Measurements from ENCODE around the gene MORN1. TPM values are rescaled to one million over a fixed set of nuclear protein-coding genes. Genes with fewer than 3 reads are reported as not detected.

Gene MORN1
- total and polyA plus RNA-seq, 9 of the 15 experiments (the other 6 are each of a cell fraction or from before 2014, with no cell fraction given): 0.24 to 9.3 (median 4.2) TPM

GRCh38 chr1:2413495-2414296, 22.3 kb upstream of the MORN1 start:
- Histone ChIP-seq H2AFZ (ENCODE audit: low read depth, low read length) (peak overlapping the region; percentile 26), H3K79me2 (ENCODE audit: control insufficient read depth, insufficient read depth, low read length) (peaks cover 21% of the 10 kb centered on the region; the same call in 2 of the 3 replicates), H3K9me3 (replicated peaks; ENCODE audit: control insufficient read depth, insufficient read depth, low read depth, low read length) (no peaks in the 10 kb centered on the region), H3K9me1 (ENCODE audit: control insufficient read depth, insufficient read depth, low read length) (no peaks in the 10 kb centered on the region), H3K27ac (ENCODE audit: extremely low read depth, low read depth, low read length) (peak overlapping the region; percentile 85), H3K36me3 (ENCODE audit: control insufficient read depth, insufficient read depth, low read length) (peaks cover 8% of the 10 kb centered on the region; the same call in 2 of the 3 replicates), H3K4me1 (replicated peaks in 1 of 2; ENCODE audit: control insufficient read depth in 2 of 2, insufficient read depth in 2 of 2, low read length in 2 of 2) (peaks cover 15 to 86% of the 10 kb centered on the region in 2 experiments), H3K4me3 (peak overlapping the region; percentile 100), H3K9ac (ENCODE audit: insufficient read depth in 1 of 2, low read depth in 2 of 2, low read length in 2 of 2) (peak overlapping the region; percentile 92 to 96), H3K4me2 (ENCODE audit: insufficient read depth, low read length) (peak overlapping the region; percentile 97), H3K27me3 (ENCODE audit: control insufficient read depth in 2 of 2, insufficient read depth in 2 of 2, low read length in 2 of 2) (peaks cover 5 to 6% of the 10 kb centered on the region in 2 experiments; a peak in 4 of 5 replicates), H4K20me1 (replicated peaks; ENCODE audit: control insufficient read depth, insufficient read depth, low read length) (peaks cover 8% of the 10 kb centered on the region)
- intact Hi-C loops (cut with micrococcal nuclease) (loop anchor here (1.0 to 10.0 kb wide), 6 partner anchors 23 to 1011 kb away; partner anchors contain the start of genes MORN1, RER1 and TTC34), in situ Hi-C loops (cut with MboI) (loop anchor here (5.0 to 10.0 kb wide), 2 partner anchors 124 to 221 kb away; partner anchors contain the start of gene MMEL1)
- ATAC-seq (peak; percentile 2), FAIRE-seq (no peak), DNase-seq (ENCODE audit: extremely low read depth in 1 of 4, low spot score in 3 of 4) (peak in 3 of 4 experiments; percentile 62 to 66 (median 62))
- CTCF ChIA-PET (ENCODE audit: low intra/inter-chr PET ratio): interaction anchor here (0.8 to 4.1 kb wide), 6 partner anchors 134 to 1011 kb away, joined by 3 to 36 read pairs (median 7); partner anchors contain the start of gene TTC34
- WGBS (ENCODE audit: insufficient coverage, low coverage, missing lambda C conversion rate): 31% methylated on average over 23 of the region's 28 CpGs
- no TSS peak for BruUV-seq (replicated peaks)
- POLR2A ChIA-PET: interaction anchor here (0.7 to 1.9 kb wide), 7 partner anchors 10 to 221 kb away, joined by 3 to 7 read pairs (median 3); partner anchors contain the start of gene TNFRSF14
- TF ChIP-seq KDM5B (IDR thresholded peaks at IDR 0.05; ENCODE audit: insufficient replicate concordance, low read depth, low read length) (peak; percentile 30), MNT (conservative IDR thresholded peaks at IDR 0.05) (peak; percentile 81 to 84), HDAC1 (IDR thresholded peaks at IDR 0.05) (0 out of 4 replicates have a peak, but pooled peaks of 1 of the 2 experiments have one; percentile 36), SAP30 (IDR thresholded peaks at IDR 0.05; ENCODE audit: borderline replicate concordance, insufficient read depth, low read depth, low read length, poor library complexity, severe bottlenecking) (peak; percentile 49), RAD51 (IDR thresholded peaks at IDR 0.05; ENCODE audit: borderline replicate concordance, low read depth) (peak; percentile 66; the same call in 1 of the 2 replicates), ZNF764 (CRISPR knock-in tag; IDR thresholded peaks at IDR 0.05; ENCODE audit: low read depth) (0 out of 2 replicates have a peak, but pooled peaks have one; percentile 7), E2F6 (IDR thresholded peaks at IDR 0.05; ENCODE audit: borderline replicate concordance in 1 of 2, extremely low read depth in 1 of 2, insufficient read depth in 1 of 2, insufficient read length in 1 of 2, low read depth in 1 of 2, low read length in 1 of 2, poor library complexity in 1 of 2, severe bottlenecking in 1 of 2) (peak; percentile 49 to 71), DPF2 (IDR thresholded peaks at IDR 0.05) (0 out of 2 replicates have a peak, but pooled peaks have one; percentile 29), L3MBTL2 (IDR thresholded peaks at IDR 0.05) (peak; percentile 72; the same call in 1 of the 2 replicates), USF2 (CRISPR knock-in tag; IDR thresholded peaks at IDR 0.05) (peak; percentile 62), EGR1 (conservative IDR thresholded peaks at IDR 0.05) (peak; percentile 65), EP400 (IDR thresholded peaks at IDR 0.05) (peak; percentile 41; the same call in 1 of the 2 replicates), ZNF512 (tag; IDR thresholded peaks at IDR 0.05) (no peak)

Measured in K562 (cell line).